NCI-H345 treated with DMSO at 0.1 percent for 48 hours (cell line): ENCODE results near the gene PEAK3.
A peak's percentile ranks its signal among the peaks of the same experiment; 100 is the strongest.

Source experiments
- DNase-seq: peaks from one replicate; lab custom pipeline; 2025; ENCODE audit not compliant: unreplicated experiment; lab: John Stamatoyannopoulos, UW

PEAK3 gene

GRCh38 chr19:2239173-2239572 is 42.8 kb downstream of the PEAK3 start:
- no peak for DNase-seq

DNA sequence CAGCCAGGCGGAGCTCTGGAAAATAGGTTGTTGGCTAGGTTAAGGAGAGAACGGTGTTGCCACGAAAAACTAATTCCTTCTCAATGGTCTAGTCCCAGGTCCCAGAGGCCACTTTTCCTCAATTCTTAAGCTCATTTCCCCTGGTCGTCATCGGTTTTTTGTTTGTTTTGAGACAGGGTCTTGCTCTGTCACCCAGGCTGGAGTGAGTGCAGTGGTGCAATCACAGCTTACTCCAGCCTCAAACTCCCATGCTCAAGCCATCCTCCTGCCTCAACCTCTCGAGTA is 44.2 kb downstream of the PEAK3 start:
- no peak for DNase-seq

GRCh38 chr19:2237051-2237868 is 44.7 kb downstream of the PEAK3 start:
- no peak for DNase-seq

DNA sequence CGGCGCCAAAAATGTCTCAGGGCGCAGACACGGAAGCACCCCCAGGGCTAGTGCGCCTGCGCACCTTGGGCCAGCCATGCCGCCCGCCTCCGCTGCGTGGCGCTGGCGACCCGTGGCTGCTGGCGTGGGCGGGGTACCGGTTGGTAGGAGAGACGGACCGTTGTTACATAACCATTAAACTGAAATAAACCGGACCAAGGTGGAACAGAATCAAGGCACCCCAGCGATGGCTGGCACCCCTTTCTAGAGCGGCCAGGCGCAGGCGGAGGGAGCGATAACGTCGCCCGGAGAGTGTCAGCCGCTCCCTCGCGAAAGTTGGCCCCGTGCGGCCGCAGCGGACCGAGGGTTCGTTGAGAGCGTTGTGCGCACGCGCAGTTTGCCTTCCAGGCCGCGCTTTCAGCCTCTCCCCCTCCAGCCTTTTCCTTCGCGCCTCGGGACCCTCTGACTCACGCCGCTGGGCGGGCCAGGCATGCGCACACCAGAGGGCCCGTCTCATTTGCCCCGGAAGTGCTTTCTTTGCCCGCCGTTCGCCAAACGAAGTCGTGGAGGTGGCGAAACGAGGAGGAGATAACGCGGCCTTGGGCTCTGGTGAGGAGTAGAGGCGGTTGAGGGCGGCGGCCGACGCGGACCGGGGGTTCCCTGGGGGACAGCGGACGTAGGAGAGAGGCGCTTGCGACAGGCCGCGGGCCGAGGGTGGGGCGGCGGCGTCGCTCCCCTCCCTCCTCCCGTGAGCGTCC is 45.5 kb downstream of the PEAK3 start, which contains the start of the genes PLEKHJ1 and SF3A2:
PLEKHJ1 (minus strand) TSS at position 16 of the 737 bp plus-strand sequence. CDS start 81 bp downstream, outside the sequence.
SF3A2 (plus strand) TSS at position 511 of the 737 bp plus-strand sequence. CDS start 6,595 bp downstream, outside the sequence.
- peak; percentile 95 for DNase-seq

DNA sequence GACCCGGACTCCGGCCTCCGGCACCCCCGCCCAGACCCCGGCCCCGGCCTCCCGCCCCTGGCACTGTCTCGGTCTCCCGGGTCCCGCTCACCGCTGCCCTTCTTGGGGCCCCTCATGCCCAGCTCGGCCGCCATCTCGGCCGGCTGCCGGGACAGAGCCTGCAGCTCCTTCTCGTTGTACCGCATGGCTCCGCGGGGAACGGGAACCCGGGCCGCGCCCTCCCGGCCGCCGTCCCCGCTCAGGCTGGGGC is 46.0 kb downstream of the PEAK3 start:
- no peak for DNase-seq

GRCh38 chr19:2235381-2236063 is 46.5 kb downstream of the PEAK3 start:
- DNase-seq, result peak; percentile 87

GRCh38 chr19:2234996-2235380 is 47.0 kb downstream of the PEAK3 start:
- no peak for DNase-seq

DNA sequence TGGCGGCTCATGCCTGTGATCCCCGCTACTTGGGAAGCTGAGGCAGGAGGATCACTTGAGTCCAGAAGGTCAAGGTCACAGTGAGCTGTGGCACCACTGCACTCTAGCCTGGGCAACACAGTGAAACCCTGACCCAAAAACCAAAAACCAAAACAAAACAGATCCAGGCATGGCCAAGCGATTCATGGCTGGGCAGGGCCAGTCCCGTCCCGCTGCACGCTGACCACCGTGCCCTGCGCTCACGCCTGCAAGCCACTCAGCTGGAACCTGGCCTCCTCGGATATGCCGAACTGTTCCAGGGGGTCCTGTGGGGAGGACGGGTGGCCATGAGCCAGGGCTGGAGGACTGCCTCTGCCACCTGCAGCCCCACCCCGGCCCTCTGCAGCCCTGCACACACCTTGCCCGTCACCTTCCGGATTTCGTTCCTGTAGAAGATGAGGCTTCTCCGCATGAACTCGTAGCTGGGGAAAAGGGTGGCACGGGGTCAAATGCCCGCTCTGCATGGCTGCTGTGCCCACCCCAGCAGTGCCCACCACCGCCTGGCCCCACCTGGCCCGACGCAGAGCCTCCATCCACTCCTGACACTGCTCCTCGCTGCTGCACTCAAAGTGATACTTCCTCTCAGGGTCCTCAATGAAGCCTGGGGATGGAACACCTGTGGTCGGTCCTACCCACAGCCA is 48.2 kb downstream of the PEAK3 start:
- DNase-seq, result no peak

DNA sequence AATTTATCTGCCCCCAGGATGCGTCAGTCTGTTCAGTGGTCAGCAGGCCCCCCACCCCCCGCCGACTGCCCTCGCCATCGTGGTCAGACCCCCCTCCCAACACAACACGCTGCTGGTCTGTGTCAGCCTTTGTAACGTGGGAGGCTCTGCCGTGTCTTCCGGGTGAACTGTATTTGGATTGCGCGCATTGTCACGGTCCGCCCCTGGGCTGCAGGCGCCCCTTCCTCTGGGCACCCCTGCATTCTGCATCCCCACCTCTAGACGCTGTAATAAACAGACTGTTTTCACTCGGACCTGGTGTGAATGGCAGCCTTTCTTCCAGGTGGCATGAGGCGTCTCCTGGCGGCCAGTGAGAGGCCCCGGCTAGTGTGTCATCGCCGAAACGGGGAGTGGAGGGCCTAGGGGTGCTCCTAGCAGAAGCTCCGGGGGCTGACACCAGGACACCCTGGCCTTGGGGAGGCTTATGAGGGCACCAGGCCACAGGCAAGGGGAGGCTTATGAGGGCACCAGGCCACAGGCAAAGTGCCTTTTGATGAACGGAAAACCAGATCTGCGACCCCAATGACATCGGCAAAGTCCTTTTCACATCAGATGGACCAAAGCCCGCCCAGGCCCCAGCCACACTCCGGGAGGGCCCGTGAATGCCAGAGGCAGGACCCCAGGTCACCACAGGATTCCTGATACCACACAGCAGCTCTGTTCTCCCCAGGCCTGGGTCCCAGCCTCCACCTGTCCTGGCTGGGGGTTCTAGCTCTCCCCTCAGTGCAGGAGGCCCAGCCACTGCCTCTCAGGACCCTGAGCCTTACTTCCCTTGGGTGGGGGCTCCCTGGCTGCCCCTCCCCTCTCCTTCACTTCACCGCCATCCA is 49.5 kb downstream of the PEAK3 start:
- no peak for DNase-seq

GRCh38 chr19:2231621-2232221 is 50.3 kb downstream of the PEAK3 start:
- no peak for DNase-seq

- no peak for DNase-seq
Observed at GRCh38 chr19:2230807-2231533, 51.0 kb downstream of the PEAK3 start.

- no peak for DNase-seq
Observed at GRCh38 chr19:2230033-2230531, 51.9 kb downstream of the PEAK3 start.

- DNase-seq, result no peak
Observed at GRCh38 chr19:2229103-2230032, 52.6 kb downstream of the PEAK3 start.

- no peak for DNase-seq
Observed at GRCh38 chr19:2228157-2229030, 53.6 kb downstream of the PEAK3 start.

- no peak for DNase-seq
Observed at GRCh38 chr19:2227415-2228156, 54.4 kb downstream of the PEAK3 start.

DNA sequence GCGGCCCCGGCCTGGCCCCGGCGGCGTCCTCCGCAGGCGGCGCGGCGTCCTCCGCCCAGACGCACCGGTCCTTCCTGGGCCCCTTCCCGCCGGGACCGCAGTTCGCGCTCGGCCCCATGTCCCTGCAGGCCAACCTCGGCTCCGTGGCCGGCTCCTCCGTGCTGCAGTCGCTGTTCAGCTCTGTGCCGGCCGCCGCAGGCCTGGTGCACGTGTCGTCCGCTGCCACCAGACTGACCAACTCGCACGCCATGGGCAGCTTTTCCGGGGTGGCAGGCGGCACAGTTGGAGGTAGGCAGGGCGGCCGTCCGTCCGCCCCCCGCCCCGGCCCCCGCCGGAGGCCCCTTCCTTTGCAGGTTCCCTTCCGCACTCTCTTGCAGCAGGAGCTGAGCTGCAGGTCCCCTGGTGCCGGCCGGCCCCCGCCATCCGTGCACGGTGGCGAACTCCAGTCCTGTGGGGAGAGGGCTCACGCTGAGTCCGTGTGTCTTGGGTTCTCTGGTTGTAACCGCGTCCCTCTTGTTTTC is 55.1 kb downstream of the PEAK3 start:
- DNase-seq, result no peak
